GM12891 (cell line): ENCODE results near the gene DDIAS.

ENCODE experiments used
- POLR2A ChIP-seq: IDR thresholded peaks from 2 replicates; pipeline ENCODE4 v1.6.1; 2011; ENCODE audit warnings: low read depth, low read length, control low read depth
- POU2F2 ChIP-seq: IDR thresholded peaks from 2 replicates; pipeline ENCODE4 v1.6.1; 2011; ENCODE audit warnings: low read depth, mild to moderate bottlenecking, control low read depth, low read length, moderate library complexity
- TAF1 ChIP-seq: IDR thresholded peaks from 2 replicates; pipeline ENCODE4 v1.6.1; 2011; ENCODE audit warnings: low read depth, low read length, control low read depth

DNA sequence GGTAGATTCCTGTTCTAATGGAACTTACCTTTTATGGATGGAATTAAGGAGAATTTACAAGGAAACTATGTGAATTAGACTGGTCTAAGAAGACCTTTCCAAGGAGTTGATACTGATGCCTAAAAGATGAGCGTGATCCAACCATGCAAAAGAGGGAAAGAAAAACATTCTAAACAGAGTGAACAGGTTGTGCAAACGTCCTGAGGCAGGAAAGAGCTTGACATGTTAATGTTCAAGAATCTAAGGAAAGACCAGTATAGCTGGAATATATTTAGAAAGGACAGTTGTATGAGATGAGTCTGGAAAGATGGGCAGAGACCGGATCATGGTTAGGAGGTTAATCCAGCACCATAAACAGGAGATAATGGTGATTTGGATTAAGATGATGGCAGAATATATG, 1.3 kb downstream of the DDIAS start:
- TF ChIP-seq POU2F2 (no peak), POLR2A (no peak), TAF1 (no peak)
